Activated CD8-positive, alpha-beta memory T cell treated with anti-CD3 and anti-CD28 coated beads for 48 hours (primary cell): Measurements from ENCODE around the gene NPPA.
"Not testable (repeated sequence)": the region's sequence is repeated elsewhere in the genome, so short reads cannot be mapped to it uniquely, and the experiment has no call there.

ENCODE experiments used
- DNase-seq, 3 experiments: peaks; one replicate each; pipeline ENCODE4 v3.0.0-alpha.2; 2020; ENCODE audit warnings: low read depth in 2 of 3, low spot score in 2 of 3

The NPPA gene

GRCh38 chr1:11813021-11813420 is 34.6 kb downstream of the NPPA start:
- DNase-seq = no peak

DNA sequence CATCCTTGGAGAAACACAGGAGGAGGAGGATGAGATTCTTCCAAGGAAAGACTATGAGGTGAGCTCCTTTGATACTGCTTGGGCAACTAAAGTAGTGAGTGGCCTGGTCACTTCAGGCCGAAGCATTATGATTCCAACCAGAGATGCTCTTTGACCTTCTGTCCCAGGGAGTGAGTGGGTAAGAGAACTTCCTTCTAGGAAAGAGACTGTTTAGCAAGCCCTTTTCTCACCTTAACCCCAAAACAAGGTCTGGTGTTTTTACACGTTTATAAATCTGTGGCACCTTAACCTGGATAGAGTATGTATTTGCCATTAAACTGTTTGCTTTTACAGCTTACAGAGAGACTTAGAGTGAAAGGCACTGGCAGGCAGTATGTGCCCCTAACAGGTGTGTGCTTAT is 40.5 kb downstream of the NPPA start:
- DNase-seq = no peak

- DNase-seq = no peak
Measured at GRCh38 chr1:11806307-11806936, 41.2 kb downstream of the NPPA start.

- DNase-seq = peak; percentile 88 to 97 (median 95)
Measured at GRCh38 chr1:11805422-11806306, 41.9 kb downstream of the NPPA start, which contains the start of the genes CLCN6 and MTHFR. TSS of gene CLCN6 (plus strand) at chr1:11806191. CDS start at chr1:11806263, 72 bp downstream. TSS of gene MTHFR (minus strand) at chr1:11805964. CDS start at chr1:11803116, 2,848 bp downstream.

GRCh38 chr1:11804666-11805421 is 42.7 kb downstream of the NPPA start:
- no peak for DNase-seq

DNA sequence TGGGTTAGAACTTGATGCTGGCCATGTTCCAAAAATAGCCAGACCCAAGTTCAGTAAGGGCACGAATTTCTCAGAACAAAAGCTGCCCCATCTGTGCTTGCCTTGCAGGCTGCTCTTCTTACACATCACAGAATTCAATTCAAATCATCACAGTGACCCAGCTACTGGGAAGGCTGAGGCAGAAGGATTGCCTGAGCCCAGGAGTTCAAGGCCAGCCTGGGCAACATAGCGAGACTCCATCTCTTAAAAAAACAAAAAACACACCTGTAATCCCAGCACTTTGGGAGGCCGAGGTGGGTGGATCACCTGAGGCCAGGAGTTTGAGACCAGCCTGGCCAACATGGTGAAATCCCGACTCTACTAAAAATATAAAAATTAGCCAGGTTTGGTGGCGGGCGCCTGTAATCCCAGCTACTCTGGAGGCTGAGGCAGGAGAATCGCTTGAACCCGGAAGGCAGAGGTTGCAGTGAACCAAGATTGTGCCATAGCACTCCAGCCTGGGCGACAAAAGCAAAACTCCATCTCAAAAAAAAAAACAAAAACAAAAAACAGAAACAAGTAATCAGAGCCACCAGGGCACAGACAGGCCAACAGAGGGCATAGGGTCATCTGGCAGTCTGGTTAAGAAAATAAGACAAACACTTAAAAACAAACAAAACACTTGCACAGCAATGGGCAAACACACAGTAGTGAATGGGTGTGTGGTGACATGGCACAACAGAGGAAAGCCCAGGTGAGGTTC is 43.5 kb downstream of the NPPA start:
- not testable (repeated sequence) for DNase-seq

DNA sequence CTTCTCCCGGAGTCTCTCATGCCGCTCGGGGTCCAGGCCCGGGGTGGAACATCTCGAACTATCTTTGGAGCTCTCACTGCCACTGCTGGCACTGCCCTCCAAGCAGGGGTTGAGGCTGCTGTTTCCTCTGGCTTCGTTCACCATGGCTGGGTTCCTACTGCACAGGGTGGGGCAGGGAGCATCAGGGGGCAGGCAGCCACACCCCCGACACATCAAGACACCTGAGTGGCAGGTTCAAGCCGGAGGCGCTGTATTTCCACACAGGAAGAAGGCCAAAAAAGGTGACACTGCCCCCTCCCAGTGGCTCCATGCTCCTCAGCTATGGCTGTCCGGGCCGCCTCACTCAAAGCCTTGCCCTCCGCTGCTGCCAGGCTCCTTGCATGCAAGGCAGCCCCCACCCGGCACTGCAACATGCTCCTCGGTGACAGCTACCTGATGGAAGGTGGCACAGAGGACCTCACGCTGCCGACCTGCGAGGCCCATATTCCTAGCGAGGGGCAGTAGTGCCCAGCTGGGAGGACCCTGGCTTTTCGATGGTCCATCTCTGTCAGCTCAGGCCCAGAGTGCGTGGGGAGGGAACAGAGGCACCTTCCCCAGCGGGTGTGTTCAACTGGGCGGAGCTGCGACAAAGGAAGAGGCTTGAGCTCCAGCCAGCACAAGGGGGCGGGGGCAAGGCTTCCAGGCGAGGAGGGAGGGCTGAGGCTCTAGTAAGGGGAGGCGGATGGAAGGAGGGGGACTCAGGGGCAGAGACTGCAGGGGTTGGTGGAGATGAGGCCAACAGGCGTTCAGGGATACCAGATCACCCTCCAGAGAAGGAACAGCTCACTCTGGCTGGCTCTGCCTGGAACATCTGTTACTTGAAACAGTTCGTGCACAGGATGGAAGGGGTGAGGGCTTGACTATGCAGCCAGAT is 44.4 kb downstream of the NPPA start:
- DNase-seq = peak; percentile 33 to 51 (median 39)

DNA sequence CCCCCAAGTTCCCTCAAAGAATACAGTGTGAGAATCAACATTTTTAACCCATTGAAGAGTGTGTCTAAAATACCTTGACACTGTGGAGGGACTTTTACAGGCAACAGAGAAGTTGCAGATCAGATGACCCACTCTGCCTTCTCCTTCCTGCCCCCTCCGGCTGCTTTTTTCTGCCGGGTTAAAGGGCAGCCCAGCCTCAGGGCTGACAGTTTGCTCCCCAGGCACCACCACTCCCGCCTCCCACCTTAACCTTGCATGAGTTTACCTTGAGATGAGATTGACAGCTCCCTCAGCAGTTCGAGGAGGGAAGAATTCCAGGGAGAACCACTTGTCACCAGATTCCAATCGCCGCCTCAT is 45.0 kb downstream of the NPPA start:
- no peak for DNase-seq

- no peak for DNase-seq
Measured at GRCh38 chr1:11800756-11801433, 46.7 kb downstream of the NPPA start.

DNA sequence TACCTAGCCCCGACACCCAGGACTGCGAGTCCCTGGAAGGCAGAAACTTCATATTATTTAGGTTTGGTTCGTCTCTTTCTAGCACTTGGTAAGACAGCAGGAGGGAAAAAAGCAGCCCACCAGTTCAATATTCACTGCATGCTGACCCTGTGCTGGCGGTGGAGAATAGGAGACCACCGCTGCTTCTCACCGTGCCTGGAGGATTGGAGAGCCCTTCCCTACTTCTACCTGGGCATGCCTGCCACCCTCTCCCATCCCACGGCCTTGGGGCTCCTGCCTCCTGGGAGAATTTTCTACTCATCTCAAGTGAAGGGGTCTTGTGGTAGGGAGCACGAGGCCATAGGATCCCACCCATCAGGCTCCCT is 47.2 kb downstream of the NPPA start:
- no peak for DNase-seq

GRCh38 chr1:11799896-11800295 is 47.7 kb downstream of the NPPA start:
- no peak for DNase-seq

DNA sequence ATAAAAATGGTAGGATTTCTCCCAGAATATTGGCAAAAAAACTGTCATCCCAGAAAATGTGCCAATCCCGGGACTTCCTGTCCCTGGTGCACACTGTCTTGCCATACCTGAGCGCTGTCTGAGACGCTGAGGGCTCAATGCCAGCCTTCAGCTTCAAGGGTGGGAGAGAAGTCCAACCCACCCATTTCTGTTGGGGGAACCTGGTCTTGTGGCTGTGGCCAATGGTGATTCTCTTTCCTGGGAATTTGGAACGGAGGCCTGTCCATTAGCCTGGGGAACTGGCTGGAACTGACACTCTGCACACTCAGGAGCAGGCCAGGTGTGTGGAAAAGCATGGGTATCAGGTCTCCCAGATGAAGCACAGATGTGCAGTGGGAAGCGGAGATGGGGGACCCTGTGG is 48.5 kb downstream of the NPPA start:
- DNase-seq = no peak

GRCh38 chr1:11797525-11798216 is 49.9 kb downstream of the NPPA start:
- DNase-seq = no peak

DNA sequence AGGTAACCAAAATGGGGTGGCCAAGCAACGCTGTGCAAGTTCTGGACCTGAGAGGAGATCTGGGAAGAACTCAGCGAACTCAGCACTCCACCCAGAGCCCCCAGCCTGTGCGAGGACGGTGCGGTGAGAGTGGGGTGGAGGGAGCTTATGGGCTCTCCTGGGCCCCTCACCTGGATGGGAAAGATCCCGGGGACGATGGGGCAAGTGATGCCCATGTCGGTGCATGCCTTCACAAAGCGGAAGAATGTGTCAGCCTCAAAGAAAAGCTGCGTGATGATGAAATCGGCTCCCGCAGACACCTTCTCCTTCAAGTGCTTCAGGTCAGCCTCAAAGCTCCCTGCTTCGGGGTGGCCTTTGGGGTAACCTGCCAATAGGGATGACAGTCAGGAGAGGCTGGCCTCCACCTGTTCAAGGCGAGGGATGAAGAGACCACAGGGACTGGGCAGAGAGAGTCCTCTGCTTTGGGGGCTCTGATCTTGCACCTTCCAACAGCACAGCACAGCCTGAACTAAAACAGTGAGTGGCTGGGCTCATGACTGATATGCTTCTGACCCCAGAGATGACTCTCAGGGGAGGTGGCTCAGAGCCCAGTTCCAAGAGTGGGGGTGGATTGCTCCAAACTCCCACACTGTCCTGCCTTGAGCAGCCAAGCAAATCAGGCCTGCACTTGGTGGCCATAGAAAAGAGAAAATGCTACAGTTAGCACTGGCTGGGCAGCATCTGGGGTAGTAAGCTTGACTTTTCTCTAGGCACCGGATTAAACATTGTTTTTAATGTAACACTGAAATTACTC is 51.4 kb downstream of the NPPA start:
- no peak for DNase-seq
